Right forelimb (tissue), 1 donor: ENCODE results near the gene IFT88.

Experiments
- DNase-seq: peaks from one replicate; pipeline ENCODE4 v3.0.0-alpha.2; 2018

IFT88 gene

DNA sequence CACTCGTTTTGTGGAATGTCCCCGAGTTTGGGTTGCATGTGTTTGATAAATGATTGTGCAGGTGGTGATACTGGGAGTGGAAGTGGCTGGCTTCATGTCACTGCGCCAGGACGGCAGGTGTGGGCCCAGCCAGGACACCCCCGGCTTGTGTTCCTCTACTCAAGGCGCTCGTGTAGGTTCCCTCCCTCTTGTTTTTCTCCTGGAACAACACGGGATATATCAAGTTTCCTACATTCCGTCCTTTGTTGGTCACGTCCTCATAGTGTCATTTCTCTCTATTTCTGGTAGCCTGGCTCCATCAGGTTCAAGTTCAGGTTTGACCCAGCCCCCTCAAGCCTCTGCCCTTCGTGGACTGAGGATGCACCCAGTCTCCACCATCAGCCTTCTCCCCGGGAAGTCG lies 152.8 kb downstream of the IFT88 start:
- DNase-seq, result no peak

DNA sequence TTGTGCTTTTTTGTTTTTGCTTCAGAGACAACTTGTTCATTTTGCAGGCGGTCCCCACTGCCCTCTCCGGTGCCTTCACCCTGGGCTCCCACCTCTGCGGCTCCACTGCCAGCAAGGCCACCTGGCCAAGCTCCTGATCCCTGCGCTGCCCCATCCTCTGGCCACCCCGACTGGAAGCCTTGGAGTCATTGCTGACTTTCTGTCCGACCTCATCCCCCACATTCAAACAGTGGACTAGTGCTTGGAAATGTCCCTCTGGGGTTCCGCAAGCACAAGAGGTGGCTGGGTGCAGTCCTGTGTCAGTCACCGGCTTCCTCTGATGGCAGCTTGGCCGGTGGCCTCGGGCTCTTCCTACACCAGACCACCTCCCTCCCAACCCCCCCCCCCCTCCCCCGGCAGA lies 153.5 kb downstream of the IFT88 start:
- no peak for DNase-seq

DNA sequence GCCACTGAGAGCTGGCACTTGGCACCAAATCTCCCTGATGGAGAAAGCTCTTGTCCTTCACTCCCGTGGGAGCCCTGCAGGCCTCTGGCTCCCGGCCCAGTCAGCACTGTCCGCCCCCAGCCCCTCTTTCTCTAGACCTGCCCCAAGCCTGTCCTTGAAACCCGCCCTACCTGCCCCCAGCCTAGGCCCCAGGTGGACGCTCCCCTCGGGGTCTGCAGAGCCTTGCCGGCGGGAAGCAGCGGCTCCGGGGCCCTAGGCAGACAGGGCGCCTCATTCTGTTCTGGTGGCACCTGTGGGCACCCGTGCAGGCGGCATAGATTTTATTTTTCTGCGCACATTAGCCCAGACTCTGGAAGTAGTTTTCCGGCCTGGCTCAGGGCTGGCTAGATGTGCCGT lies 154.1 kb downstream of the IFT88 start:
- no peak for DNase-seq

DNA sequence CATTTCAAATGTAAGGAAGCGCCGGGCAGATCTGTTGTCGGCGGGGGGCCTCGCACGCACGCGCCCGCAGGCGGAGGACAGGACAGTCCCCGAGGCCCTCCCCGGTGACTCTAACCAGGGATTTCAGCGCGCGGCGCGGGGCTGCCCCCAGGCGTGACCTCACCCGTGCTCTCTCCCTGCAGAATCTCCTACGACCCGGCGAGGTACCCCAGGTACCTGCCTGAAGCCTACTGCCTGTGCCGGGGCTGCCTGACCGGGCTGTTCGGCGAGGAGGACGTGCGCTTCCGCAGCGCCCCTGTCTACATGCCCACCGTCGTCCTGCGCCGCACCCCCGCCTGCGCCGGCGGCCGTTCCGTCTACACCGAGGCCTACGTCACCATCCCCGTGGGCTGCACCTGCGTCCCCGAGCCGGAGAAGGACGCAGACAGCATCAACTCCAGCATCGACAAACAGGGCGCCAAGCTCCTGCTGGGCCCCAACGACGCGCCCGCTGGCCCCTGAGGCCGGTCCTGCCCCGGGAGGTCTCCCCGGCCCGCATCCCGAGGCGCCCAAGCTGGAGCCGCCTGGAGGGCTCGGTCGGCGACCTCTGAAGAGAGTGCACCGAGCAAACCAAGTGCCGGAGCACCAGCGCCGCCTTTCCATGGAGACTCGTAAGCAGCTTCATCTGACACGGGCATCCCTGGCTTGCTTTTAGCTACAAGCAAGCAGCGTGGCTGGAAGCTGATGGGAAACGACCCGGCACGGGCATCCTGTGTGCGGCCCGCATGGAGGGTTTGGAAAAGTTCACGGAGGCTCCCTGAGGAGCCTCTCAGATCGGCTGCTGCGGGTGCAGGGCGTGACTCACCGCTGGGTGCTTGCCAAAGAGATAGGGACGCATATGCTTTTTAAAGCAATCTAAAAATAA lies 154.7 kb downstream of the IFT88 start:
- no peak for DNase-seq

DNA sequence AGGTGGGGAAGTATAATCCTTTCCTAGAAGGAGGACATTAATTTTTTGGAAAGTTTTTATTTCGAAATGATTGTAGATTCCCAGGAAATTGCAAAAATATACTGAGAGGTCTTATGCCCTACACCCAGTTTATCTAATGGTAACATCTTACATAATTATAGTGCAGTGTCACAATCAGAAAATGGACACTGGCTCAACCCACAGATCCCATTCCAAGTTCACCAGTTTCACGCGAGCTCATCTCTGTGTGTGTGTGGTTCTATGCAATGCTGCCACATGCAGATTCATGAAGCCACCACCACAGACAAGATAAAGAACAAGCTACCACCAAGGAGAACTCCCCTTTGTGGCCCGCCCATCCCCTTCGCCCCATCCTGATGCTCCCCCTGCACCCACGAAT lies 160.9 kb downstream of the IFT88 start:
- no peak for DNase-seq

DNA sequence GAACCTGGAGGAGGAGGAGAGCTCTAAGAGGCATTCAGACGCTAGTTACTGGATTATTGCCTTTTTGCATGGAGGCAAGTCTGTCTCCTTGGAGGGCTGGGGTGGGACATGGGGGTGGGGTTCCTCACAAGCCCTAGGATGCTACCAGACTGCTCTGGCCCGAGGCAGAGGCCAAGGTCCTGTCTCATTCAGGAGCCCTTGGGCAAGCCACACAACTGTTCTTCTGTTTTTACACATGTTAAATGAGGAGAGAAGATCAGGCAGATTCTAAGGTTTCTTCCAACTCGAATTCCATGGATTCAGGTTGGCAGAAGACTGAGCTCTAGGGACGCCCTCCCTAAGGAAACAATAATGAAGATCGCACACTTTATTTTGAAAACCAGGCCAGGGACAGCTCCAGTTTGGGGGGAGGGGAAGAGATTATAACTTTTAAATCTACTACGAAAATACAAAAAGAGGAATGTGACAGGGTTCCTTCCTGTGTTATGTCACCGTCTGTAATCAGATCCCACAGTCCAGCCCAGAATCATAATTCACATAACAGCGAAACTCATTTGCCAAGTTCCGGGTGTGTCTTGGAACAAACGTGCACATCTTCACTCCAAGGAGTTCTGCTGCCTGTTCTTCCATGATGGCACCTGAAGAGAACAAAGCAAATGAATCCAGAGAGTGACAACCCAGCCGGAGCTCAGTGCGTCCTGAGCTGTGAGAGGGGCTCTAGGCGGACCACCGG lies 161.8 kb downstream of the IFT88 start:
- peak; percentile 70 for DNase-seq

DNA sequence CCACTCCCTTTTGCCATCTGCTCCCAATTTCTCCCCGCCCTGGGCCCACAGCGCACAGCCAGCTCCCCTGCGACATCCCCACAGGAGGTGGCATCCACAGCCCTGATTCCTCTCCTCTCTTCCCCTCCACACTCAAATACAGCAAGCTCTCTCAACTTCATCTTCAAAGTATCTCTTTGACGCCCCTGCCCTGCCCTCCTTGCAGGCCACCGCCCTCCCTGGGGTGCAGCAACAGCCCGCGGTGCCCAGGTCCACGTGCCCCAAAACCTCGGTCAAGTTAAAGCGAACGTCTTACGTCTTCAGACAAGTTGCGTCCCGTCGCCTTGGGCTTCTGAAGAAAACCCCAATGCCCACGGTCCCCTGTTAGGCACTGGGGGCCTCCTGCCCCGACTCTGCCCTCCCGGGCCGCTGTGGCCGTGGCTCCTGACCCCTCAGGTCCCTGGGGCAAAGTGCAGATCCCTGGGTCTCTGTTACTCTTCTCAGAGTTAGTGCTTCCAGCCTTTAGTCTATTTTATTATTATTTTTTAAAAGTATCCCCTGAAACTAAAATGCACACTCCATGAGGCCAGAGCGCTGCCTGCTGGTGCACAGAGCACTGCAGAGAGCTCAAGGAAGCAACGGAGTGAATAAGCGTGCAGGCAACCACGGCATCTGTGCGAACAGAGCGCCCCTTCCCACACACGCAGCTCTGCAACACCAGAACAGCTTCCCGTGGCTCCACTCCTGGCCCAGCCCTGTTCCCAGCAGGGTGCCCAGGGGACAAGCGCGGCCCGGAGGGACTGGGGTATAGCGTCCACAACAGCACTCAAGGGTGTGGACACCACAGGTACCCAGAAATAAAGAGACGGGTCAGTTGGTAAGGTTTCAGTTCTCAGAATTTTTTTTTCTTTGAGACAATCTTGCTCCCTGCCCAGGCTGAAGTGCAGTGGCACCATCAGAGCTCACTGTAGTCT lies 163.0 kb downstream of the IFT88 start:
- no peak for DNase-seq

DNA sequence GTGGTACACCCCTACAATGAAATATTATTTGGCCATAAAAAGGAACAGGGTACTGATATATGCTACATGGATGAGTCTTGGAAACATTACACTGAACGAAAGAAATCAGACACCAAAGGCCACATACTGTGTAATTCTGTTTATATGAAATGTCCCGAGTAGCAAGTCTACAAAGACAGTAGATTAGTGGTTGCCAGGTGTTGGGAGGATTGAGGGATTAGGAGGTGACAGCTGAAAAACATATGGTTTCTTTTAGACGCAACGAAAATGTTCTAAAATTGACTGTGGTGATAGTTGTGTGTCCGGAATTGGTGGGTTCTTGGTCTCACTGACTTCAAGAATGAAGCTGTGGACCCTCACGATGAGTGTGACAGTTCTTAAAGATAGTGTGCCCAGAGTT lies 171.7 kb downstream of the IFT88 start:
- no peak for DNase-seq

DNA sequence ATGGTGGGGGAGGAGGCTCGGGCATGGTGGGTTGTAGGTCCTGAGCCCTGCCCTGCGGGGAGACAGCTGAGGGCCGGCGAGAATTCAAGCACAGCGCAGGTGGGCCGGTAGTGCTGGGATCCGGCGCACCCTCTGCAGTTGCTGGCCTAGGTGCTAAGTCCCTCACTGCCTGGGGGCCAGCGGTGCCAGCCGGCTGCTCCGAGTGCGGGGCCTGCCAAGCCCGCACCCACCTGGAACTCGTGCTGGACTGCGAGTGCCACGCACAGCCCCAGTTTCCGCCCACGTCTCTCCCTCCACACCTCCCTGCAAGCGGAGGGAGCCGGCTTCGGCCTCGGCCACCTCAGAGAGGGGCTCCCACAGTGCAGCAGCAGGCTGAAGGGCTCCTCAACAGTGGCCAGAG lies 173.1 kb downstream of the IFT88 start:
- no peak for DNase-seq
